GM18519 (cell line): ENCODE data around the gene MARK3.
"Not testable (repeated sequence)": the region's sequence is repeated elsewhere in the genome, so short reads cannot be mapped to it uniquely, and the experiment has no call there.

ENCODE experiments used
- ATAC-seq: cut with Tn5 transposase; IDR thresholded peaks from one replicate; pipeline ENCODE4 v1.9.1; 2021; ENCODE audit warnings: mild to moderate bottlenecking, moderate library complexity; ENCODE audit not compliant: unreplicated experiment, low FRiP score

MARK3 gene

GRCh38 chr14:103385152-103385928 is at the start of gene MARK3:
MARK3 (plus strand) TSS chr14:103385415; CDS start chr14:103386030, 615 bp downstream.
- peak; percentile 85 for ATAC-seq

DNA sequence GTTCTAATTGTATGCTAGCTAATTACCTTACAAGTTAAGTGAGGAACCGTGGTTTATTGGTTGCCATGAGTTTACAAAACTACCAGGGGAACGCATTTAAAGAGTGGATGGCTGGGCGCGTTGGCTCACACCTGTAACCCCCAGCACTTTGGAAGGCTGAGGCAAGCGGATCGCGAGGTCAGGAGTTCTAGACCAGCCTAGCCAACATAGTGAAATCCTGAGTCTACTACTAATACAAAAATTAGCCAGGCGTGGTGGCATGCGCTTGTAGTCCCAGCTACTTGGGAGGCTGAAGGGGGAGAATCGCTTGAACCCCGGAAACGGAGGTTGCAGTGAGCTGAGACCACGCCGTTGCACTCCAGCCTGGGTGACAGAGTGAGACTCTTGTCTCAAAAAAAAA is 49.0 kb upstream of the MARK3 start:
- ATAC-seq = no peak

DNA sequence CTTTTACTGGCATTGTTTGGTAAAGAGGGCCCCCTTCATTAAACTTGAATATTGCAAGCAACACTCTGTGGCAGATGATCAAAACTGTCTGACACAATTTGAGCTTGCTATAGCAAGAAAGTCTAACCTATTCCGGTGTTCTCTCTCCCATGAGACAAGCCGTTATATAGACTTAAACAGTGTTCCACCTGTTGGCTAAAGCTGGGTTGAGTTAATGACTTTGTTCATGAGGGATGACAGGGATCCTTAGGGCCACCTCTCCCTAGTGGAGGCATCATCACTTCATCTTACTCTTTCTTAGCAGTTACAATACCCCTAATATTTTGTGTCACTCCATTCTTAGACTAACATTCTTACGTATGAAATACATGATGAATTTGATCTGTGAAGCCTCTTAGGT is 47.4 kb upstream of the MARK3 start:
- ATAC-seq = no peak

GRCh38 chr14:103339561-103339960 is 45.7 kb upstream of the MARK3 start:
- no peak for ATAC-seq

GRCh38 chr14:103340480-103341212 is 44.6 kb upstream of the MARK3 start:
- ATAC-seq = no peak

DNA sequence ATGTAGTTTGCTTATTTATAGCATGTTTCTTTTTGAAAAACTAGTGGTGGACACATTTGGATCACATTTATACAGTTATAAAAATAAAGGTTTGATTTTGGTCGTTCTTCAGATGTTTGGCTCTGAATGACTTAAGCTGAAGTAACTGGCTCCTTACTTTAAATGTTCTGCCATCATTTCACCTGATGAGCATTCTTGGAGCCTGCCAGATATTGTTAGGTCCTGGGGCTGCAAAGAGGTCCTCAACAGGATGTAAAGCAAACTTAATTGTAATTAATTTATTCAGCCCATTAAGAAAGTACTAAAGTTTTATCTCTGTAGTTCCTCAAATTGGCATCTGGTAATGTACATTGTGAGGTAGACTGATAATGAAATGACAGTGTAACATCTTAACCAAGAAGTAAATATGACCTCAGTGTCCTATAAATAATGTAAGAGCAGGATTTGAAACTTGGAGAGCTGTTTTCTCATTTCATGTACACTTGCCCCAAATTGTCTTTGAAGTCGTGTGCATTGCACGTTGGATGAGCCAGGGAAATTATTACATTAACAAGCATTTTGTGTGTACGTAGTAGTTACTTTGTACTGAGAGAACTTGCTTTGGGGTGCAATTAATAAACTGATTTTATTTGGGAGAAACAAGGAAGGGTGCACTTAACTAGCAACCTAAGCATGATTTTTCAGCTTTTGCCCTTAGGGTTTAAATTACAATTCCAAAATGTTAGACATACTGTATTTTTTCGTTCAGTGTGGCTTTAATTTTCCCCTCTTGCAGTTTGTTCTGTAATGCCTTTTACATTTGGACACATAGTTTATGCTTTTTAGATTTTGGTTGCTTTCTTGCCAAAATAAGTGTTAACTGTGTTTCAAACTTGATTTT is 43.7 kb upstream of the MARK3 start:
- no peak for ATAC-seq

GRCh38 chr14:103343164-103343879 is 41.9 kb upstream of the MARK3 start:
- no peak for ATAC-seq

DNA sequence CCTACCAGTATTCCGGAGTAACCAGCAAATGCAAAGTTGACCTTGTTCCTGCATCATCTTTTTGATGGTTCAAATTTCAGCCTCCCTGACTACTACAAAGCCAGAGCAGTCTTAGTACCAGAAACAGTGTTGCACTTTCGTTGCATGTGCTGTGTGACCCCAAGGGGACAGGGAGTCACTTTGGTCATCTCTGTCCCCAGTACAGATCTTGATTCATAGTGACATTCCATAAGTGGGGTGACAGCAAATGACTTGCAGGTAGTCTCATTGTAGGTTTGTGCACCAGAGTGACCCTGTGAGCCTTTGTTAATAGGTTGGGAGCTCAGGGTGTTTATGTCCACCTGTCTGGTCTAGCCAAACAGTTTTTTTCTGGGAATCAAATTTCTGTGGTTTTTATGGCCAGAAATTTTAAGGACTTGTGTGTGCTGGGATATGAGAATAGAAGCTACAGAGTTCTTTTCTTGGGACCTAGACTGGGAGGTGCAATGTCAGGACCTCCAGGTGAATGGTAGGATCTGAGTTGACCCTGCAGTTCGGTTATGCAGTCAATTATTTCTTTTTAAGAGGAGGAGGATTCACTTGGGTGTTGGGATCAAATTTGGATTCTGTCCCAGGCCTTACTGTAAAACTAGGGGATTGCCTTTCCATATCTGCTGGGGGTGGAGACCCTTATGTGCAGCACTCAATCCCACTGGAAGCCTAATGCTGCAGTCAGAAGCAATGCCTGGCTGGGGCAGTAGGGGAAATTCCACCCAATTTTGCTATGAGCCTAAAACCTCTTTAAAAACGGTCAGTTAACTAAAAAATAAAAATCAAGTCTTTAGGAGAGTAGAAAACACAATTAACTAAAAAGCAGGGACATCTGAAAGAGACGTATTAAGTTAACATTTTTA is 41.1 kb upstream of the MARK3 start:
- no peak for ATAC-seq

GRCh38 chr14:103346286-103346685 is 38.9 kb upstream of the MARK3 start:
- ATAC-seq = no peak

DNA sequence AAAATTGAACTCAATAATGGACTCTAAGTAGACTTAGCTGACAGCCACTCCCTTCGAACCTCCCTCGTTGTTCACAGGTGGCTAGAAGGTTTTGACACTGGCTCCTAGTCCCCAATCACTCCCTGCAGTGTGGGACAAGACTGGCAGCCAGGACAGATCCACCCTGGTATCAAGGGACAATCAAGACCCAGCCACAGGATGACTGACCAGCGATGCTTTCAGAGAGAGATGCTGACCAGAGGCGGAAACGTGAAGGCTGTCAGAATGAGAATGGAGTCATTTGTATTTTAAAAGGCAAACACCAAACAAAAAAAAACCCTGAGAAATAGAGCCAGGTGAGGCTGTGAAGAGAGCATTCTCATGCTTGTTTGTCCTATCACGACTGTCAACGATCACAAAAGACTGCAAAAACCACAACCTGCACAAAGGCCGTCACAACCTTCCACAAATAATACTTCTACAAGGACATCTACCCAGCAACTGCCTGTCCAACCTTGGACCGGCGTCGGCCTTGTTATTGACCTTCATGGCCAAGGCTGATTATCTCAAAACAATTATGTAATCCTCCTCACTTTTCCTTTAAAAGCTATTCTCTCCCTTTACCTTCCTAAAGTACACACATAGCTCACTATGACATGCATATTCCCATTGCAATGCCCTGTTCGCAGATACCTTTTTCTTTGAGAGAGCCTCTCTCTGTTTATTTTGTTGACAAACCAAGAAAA is 38.0 kb upstream of the MARK3 start:
- no peak for ATAC-seq

DNA sequence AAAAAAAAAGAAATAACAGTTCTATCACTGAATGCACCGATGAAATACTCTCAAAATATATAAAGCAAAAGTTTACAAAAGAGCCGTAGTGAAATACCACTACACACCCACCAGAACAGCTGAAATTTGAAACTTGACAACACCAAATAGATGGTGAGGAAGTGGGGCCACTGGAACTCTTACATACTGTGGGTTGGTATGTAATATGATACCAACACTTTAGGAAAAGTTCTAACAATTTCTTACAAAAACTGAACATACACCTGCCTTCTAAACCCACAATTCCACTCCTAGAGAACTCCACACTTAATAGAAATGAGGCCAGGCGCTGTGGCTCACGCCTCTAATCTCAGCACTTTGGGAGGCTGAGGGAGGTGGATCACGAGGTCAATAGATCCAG is 37.1 kb upstream of the MARK3 start:
- ATAC-seq = no peak

DNA sequence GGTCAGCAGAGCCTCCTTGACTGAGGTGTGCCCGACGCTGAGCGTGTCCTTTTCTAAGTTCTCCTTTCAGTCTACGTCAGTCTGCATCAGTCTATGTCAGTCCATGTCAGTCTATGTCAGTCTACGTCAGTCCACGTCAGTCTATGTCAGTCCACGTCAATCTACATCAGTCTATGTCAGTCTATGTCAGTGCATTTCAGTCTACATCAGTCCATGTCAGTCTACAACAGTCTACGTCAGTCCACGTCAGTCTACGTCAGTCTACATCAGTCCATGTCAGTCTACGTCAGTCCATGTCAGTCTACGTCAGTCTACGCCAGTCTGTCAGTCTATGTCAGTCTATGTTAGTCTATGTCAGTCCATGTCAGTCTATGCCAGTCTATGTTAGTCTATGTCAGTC is 35.2 kb upstream of the MARK3 start:
- no peak for ATAC-seq

DNA sequence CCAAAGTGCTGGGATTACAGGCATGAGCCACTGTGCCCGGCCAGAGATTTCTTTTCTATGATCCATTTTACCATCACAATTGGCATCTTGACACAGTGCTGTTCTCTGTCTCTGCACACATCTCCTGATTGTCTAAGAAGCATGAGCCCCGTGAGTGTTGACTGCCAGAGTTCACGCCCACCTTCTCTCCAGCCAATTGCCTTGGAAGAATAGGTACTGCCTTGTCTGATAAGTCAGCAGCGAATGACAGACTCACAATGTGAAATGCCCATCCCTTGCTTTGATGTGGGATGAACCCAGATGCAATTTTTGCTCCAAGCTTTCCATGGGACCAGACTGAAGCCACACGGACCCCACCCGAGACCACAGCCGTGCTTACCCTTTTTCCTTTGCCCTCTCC is 31.9 kb upstream of the MARK3 start:
- ATAC-seq = no peak

- ATAC-seq = no peak
Measured at GRCh38 chr14:103354141-103354540, 31.1 kb upstream of the MARK3 start.

GRCh38 chr14:103356024-103356682 is 29.1 kb upstream of the MARK3 start:
- ATAC-seq = no peak

GRCh38 chr14:103357552-103357951 is 27.7 kb upstream of the MARK3 start:
- ATAC-seq = not testable (repeated sequence)

GRCh38 chr14:103360548-103360947 is 24.7 kb upstream of the MARK3 start:
- ATAC-seq = no peak

DNA sequence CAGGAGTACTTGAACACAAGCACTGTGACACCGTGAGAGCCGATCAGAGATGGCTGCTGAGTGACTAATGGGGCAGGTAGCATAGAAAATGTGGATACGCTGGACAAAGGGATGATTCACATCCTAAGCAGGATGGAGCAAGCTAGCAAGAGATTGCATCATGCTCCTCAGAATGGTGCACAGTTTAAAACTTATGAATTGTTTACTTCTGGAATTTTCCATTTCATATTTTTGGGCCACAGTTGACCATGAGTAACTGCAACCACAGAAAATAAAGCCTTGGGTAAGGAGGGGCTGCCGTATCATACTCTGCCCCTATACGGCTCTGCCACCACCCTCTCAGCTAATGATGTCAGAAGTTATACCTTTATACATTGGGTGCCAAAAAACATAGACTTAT is 23.3 kb upstream of the MARK3 start:
- no peak for ATAC-seq
